ENCODE data around the gene C2orf78.

DNA sequence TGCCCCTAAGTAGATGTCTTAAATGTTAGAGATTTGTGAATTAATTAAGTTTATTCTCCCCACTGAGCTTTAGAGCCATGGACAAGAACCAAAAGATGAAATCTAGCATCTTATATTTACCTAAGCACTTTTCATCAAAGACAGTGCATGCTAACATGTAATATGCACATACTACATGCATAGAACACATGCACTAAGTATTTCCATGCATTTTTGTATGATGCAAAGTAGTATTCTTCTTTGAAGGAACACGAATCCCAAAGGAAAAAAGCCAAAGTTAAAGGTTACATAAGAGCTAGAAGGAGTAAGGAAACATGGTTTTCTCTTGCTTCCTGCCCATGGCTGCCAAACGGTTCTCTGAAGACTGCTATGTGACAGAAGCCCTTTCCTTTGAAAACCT lies 60.1 kb downstream of the C2orf78 start:
- no peak for TF ChIP-seq POLR2AphosphoS5 (IDR thresholded peaks at IDR 0.05; ENCODE audit: low read depth, low read length)
- TF ChIP-seq POLR2A (IDR thresholded peaks at IDR 0.05; ENCODE audit: low read depth, low read length), result no peak
- TF ChIP-seq POU2F2 (IDR thresholded peaks at IDR 0.05; ENCODE audit: low read depth, low read length), result no peak
- TF ChIP-seq TAF1 (IDR thresholded peaks at IDR 0.05; ENCODE audit: low read depth, low read length), result no peak
- no peak for TF ChIP-seq SPI1 (IDR thresholded peaks at IDR 0.05; ENCODE audit: low read depth, low read length)
- TF ChIP-seq PAX5 (IDR thresholded peaks at IDR 0.05; ENCODE audit: insufficient read depth, low read length, severe bottlenecking), result no peak

Measured in GM12891 (cell line).